NCI-H2171 (cell line): ENCODE data around the gene AK4.

Experiments used
- DNase-seq: peaks from one replicate; lab custom pipeline; 2025; lab: John Stamatoyannopoulos, UW

AK4 gene

DNA sequence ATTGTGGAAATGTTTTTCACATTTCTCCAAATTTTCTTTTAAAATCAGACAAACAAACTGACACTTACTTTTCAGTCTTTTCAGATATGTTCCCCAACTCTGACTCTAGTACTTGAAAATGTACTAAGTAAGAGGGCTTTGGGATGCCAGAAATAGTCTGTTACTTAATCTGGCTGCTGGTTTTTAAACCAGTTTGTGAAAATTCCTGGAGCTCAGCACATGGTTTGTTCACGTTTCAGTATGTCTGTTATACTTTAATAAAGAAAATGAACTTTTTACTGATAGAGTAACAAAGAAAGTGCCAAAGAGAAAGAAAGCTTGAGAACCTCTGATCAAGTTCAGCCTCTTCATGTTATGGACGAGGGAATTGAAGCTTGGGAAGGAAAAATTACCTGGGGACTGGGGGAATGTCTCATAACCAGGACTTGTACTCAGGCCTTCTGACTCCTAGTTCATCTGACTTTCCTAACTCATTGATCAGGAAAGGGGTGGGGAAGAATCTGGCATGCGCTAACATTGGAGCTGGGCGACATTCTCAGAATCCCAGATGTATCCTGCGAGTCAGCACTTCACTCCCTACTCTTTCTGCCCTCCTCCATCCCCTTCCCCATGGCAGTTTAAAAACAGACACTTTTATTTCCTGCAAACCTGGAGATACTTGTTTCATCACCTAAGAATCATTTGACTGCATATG is 130.5 kb downstream of the AK4 start:
- DNase-seq: no peak

DNA sequence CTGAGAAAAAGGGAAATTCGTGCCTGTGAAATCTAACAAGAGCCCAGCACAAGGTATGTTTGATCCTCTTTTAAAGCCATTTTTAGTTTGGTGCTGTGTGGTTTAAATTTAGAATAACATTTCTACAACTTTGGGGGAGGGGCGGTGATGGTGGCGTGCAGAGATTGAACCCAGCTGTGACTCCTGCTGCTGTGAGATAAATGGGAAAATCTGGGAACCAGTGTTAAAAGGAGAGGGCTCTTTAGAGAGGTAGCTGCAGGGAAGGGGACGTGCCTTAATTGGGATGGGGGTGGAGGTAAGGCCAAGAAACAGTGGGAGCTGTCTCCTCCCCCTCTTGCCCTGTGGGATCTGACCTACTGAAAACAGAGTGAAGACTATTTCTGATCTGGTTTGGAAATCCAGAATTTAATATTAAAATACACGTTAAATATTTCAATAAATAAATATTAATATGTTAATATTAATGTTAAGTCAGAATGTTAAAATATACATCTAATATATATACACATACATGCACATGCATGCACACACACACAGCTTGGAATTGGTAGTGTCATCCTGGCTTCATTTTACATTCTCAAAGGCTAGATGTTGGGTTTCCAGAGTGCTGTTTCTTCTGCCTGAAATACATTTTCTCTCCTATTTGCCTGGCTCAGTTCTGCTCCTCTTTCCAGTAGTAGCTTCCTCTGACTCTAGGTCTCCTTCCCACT is 131.2 kb downstream of the AK4 start:
- DNase-seq: no peak
